ENCODE results near the gene LAMB1.

The LAMB1 gene

GRCh38 chr7:108016841-108017775, 14.1 kb upstream of the LAMB1 start:
- DNase-seq, result peak; percentile 95

- no peak for DNase-seq
Measured at GRCh38 chr7:108015740-108016139, 12.8 kb upstream of the LAMB1 start.

GRCh38 chr7:108014747-108015682, 12.1 kb upstream of the LAMB1 start:
- no peak for DNase-seq

GRCh38 chr7:108014215-108014614, 11.3 kb upstream of the LAMB1 start:
- DNase-seq, result no peak

DNA sequence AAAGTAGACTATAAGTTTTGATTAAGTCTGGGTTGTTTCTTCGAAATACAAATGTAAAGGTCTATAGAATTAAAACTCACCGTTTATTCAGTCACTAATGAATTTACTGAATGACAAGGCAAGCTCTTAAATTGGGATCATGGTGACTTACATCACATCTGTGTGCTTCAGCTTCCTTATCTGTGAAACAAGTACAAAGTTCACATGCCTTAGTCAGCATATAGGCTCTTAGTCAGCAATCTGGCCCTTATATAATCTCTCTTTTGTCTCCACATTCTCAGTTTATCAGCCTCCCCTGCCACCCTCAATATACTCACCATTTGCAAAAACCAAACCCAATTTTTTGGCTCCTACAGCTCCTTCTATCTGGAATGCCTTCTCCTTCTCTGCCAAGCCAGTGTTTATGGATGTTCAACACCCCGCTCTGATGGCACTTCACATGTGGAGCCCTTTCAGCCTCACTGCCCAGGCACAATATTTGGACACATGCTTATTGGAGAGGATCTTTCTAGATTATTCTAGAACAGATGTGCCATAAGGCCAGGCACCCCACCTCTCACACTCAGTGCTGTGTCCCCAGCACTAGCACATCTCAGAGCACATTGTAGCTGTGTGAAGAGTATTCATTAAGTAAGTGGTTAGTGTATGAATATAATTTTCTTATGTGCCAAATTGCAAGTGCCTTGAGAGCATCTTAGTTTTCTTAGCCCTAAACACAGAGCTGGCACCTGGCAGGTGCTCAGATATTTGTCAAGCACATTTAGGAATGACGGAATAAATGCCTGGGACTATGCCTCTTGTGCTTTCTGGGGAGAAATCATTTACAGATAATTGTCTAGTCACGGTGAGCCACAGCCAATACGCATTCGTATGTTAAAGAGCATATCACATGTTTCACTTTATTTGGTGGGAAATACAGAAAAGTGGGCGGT, 9.8 kb upstream of the LAMB1 start:
- DNase-seq, result peak; percentile 32

DNA sequence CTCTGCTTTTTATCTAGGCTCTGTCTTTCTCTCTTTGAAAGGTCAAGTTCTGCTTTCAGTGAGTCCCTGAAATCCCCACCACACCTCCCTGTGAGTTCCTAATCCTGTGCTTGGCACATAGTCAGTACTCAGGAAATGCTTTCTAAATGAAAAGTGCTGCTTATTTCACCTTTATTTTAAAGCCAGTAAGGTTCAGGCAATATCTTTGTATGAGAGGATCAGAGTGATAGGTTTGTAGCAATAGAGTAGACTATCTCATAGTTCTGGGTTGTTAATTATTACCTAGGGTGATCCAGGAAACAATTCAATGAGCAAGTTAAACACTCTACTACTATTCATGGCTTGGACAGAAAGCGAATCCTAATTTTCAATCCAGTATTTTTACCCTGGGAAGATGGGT, 7.4 kb upstream of the LAMB1 start:
- peak; percentile 18 for DNase-seq

GRCh38 chr7:108009873-108010272, 6.9 kb upstream of the LAMB1 start:
- no peak for DNase-seq

DNA sequence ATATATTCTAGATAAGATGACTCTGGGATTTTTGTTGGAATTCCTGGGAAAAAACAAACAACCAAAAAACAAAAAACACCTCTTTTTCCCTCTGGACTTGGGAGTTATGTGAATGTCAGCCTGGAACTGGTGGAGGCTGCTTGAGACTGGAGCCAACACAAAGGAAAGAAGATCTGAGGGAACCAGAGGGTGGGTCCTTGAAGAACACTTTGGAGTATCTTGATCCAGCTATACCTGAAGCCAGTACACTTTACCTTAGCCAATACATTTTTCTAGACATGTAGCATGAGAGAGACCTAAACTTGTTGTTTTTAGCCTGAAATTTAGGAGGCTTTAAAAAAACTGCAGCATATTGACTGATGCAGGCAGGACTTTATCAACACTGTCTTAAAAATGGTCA, 5.9 kb upstream of the LAMB1 start:
- no peak for DNase-seq

DNA sequence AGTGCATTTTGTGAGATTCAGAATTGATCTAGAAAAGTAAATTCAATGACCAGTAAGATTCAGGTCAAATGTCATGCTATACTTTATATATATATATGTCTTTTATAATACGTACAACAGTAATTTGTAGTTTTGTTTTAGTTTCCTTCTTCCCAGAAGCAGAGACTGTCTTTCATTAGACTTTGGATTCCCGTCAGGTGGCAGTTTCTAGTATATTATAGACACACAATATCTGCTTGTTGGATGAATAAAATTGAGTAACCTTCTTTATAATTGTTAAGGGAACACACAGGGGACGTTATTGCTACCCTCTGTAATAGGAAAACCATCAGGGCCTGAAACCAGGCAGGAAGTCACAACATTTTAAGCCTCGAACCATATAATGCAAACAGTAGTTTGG, 5.3 kb upstream of the LAMB1 start:
- no peak for DNase-seq

DNA sequence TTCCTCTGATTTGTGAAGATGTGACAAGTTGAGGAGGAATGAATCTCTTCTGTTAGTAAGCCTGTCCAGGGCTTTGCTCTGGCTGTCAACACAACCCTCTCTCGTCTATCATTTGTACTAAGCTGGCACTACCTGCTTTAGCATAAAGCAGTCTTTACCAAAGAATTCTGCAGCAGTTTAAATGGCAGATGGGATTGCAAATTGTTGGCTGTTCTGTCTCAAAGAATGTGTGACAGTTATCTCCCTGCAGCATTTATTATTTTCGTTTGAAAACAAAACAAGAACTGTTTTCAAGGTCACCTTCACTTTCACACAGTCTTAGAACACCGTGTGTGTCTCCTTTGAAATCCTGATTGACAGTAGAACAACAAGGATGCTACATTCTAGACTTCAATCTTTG, 4.8 kb upstream of the LAMB1 start:
- DNase-seq, result no peak

DNA sequence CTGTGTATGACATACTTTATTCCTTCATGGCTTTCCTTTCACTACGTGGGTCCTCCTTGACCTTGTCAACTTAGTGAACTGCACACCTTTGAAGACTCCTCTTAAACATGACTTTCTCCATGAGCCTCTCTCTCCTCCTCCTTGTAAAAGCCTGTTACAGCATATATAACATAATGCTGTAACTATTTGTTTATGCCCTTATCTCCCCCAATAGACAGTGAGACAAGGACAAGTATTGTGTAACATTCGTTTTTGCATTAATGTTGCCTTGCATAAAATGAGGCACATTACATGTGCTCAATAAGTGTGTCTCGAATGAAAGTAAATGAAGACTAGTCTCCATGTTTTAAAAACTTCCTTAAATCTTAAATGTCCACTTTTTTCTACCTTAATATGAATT, 4.3 kb upstream of the LAMB1 start:
- no peak for DNase-seq

DNA sequence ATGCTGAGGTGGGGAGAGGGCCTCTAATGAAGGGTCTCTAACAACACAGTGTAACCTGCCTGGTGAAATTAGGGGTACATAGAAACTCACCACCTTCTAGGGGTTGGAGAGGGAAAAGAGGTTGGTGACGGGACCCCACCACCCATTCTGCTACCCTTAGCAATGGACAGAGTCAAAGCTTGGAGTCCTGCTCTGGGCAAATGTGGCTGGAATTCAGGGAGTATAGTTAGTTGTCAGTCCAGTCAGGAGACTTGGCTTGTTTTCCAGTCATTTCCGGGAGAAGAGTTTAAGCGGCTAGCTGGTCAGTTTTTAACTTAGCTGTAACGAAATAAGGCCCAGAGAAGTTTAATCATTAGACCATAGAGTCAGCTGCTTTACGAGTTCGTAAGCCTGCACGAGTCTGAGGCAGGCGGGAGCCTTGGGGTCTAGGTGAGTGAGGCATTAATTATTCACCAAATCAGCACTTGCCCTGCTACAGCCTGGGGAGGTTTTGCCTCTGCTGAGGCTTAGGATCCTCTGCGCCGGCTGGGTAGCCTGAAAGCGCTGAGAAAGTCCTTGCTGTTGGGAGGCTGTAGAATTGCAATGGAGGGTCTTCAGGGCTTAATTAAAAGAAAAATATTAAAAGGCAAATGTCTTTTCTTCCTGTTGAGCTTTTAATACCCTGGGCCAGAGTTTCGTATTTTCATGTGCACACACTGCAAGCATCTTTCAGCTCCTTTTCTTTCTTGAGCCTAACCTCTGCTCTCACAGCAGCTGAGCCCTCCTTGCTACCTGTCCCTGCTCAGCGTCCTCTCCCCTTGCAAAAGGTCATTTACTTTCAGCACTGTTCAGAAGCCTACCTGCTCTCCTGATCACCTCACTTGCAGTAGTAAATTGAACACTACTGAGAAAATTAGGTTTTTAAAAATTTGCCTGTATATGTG, 1.5 kb upstream of the LAMB1 start:
- peak; percentile 24 for DNase-seq

DNA sequence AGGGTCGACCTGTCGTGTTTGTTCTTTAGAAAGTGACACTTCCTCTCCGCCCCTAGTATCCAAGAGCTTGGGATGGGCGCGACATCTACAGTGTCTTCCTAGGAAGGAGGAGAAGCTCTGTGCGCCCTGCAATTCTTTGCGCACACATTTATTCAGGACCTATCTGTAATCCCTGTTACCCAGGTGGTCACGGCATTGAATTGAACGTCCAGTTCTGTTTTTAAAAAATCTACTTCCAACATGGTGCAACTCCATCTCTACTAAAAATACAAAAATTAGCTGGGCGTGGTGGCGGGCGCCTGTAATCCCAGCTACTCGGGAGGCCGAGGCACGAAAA, 606 bp upstream of the LAMB1 start:
- no peak for DNase-seq

- DNase-seq, result peak; percentile 88
Measured at GRCh38 chr7:108001764-108002725, 916 bp downstream of the LAMB1 start.

DNA sequence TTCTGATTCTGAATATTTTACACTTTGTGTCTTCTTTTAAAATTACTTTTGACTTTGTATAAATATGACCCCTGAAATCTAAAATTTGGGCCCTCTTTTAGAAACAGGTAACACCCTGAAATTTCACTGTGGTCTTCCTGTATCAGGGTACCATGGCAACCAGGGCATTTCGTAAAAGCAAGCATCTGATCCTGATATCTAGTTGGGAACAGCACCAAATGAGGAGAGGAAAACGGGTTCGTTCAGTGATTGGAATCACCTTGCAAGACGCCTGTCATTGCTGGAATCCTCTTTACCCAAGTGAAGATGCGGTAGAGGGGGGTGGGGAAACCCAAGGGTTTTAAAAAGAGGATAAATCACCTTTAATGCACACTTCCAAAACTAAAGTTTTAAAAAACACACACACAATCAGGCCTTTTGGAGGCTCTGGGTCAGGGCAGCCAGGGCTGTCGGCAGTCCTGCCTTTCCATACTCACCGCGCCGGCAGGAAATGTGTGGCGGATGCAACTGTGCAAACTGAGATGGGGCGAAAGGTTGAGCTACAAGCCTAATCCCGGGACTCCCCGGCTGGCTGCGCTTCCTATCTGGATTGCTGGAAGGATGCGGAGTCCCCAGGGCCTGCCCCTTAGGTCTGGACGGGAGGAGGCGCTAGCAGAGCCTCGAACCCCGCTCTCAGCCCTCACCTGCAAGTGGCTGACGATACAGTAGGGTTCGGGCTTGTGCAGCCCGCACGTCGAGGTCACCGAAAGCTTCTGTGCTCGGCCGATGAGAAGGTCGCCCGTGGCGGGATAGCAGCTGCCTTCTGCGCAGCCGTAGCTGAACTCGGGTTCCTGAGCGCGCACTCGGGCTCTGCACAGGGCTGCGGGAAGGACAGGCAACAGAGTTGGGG, 1.8 kb downstream of the LAMB1 start:
- DNase-seq, result peak; percentile 92

- peak; percentile 23 for DNase-seq
Measured at GRCh38 chr7:107999779-108000560, 3.0 kb downstream of the LAMB1 start.

DNA sequence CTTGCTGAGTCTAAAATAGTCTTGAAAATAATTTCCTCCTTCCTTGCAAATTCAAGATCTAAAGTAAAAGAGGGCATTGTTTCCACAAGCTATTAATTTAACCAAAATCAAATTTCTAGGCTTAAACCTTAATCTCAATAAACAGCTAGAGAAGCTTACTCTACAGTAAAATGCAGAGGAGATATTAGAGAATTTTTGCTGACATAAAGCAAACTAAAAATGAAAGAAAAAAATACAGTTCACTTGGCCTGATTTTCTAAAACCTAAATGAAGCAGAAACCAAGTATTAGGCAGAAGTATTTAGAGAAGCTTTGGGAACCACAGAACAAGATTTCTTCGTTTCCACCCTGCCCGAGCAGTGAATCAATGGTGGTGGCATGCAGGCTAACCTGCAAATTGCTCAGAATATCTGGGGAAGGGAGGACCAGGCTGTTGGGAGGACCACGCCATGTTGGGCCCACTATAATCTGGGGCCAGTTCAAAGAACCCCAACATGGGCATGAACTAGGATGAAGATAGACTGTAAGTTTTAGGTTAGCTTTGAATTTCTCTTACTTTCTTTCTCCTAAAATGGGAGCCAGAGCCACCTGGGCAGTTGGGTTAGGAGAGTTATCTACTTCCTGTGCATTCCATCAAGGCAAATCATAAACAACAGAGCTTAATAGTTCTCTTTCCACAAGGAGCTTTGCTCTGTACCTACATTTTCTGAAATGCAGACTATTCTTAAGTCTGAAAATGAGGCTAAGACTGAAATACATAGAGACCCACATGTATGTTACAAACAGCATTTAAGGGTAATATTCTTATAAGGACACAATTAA, 4.1 kb downstream of the LAMB1 start:
- DNase-seq, result peak; percentile 43

DNA sequence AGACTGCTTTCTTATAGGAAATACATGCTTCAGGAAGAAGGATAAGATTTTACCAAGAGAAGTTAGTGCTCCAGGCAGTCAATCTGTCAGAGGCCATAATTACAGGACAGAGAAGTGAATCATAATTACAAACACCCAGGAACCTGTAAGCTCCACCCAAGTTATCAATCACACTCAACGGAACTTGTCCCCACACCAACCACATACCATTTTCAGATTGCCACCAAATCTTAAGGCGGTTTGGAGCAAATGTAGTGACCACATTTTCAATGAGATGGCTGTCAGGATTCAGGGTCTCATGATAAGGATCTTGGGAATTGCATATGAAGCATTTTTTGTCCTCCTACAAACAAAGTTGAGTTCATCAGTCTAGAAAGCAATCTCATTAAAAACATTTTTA, 4.8 kb downstream of the LAMB1 start:
- DNase-seq, result peak; percentile 91
